MM.1S (cell line): ENCODE data around the gene ANKS6.

ENCODE experiments used
- EZH2 ChIP-seq: fragments of 300-600 bp; sonication (generic); optimal IDR thresholded peaks from 2 replicates; pipeline ENCODE3; 2017; ENCODE audit warnings: low read depth, mild to moderate bottlenecking, antibody characterized with exemption, low read length, mixed read lengths
- EZH2phosphoT487 ChIP-seq: fragments of 300-600 bp; sonication (generic); IDR thresholded peaks from 2 replicates; pipeline ENCODE4 v1.6.1; 2018; ENCODE audit warnings: antibody characterized with exemption, low read length
- TF ChIP-seq, protein P1 (sequence below): fragments of 300-600 bp; sonication (generic); IDR thresholded peaks from 2 replicates; pipeline ENCODE4 v1.5.1; 2016; ENCODE audit warnings: antibody characterized with exemption, low read length, mixed read lengths

DNA sequence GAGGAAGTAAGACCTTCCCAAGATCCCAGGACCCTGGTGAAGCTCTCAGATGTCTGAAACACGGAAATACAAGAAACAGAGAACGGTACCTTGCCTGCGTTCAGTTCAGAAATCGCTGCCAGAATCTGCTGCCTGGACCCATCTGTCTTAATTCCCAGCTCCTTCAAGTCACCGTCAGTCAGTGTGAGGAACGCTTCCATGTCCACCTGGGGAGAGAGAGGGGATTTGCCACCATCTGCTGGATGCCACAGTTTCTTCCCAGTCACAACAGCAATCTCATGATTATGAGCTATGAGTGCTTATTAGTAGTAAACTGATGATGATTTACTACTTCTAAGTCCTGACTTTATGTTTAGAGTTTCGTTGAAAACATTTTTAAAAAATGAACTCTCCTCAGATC is 50.9 kb downstream of the ANKS6 start:
- no peak for TF ChIP-seq EZH2phosphoT487
- TF ChIP-seq, protein P1, sequence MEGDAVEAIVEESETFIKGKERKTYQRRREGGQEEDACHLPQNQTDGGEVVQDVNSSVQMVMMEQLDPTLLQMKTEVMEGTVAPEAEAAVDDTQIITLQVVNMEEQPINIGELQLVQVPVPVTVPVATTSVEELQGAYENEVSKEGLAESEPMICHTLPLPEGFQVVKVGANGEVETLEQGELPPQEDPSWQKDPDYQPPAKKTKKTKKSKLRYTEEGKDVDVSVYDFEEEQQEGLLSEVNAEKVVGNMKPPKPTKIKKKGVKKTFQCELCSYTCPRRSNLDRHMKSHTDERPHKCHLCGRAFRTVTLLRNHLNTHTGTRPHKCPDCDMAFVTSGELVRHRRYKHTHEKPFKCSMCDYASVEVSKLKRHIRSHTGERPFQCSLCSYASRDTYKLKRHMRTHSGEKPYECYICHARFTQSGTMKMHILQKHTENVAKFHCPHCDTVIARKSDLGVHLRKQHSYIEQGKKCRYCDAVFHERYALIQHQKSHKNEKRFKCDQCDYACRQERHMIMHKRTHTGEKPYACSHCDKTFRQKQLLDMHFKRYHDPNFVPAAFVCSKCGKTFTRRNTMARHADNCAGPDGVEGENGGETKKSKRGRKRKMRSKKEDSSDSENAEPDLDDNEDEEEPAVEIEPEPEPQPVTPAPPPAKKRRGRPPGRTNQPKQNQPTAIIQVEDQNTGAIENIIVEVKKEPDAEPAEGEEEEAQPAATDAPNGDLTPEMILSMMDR, result no peak
- no peak for TF ChIP-seq EZH2
